ENCODE results near the gene C21orf91.

GRCh38 chr21:17757671-17758070 lies 61.5 kb downstream of the C21orf91 start:
- TF ChIP-seq, protein P1, sequence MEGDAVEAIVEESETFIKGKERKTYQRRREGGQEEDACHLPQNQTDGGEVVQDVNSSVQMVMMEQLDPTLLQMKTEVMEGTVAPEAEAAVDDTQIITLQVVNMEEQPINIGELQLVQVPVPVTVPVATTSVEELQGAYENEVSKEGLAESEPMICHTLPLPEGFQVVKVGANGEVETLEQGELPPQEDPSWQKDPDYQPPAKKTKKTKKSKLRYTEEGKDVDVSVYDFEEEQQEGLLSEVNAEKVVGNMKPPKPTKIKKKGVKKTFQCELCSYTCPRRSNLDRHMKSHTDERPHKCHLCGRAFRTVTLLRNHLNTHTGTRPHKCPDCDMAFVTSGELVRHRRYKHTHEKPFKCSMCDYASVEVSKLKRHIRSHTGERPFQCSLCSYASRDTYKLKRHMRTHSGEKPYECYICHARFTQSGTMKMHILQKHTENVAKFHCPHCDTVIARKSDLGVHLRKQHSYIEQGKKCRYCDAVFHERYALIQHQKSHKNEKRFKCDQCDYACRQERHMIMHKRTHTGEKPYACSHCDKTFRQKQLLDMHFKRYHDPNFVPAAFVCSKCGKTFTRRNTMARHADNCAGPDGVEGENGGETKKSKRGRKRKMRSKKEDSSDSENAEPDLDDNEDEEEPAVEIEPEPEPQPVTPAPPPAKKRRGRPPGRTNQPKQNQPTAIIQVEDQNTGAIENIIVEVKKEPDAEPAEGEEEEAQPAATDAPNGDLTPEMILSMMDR (IDR thresholded peaks at IDR 0.05): no peak
- no peak for TF ChIP-seq TCF7 (CRISPR knock-in tag; IDR thresholded peaks at IDR 0.05; ENCODE audit: low read depth)
